ENCODE results near the gene HEPACAM2.

DNA sequence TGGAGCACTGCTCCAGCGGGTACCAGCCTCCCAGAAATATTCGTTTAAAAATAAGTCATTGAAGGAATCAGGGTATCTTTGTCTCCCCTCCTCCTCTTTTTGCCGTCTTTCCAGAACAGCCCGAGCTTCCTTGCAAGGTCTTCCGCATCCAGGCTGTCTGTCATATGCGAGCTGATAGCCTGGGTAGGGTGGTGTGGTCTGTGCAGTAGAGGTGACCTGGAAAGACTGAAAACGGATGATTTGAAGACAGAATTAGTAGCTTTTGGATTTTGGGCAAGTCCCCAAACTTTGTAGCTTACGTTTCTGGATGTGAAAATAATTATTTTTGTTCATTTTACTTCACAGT lies 6.4 kb upstream of the HEPACAM2 start:
- TF ChIP-seq, protein P1, sequence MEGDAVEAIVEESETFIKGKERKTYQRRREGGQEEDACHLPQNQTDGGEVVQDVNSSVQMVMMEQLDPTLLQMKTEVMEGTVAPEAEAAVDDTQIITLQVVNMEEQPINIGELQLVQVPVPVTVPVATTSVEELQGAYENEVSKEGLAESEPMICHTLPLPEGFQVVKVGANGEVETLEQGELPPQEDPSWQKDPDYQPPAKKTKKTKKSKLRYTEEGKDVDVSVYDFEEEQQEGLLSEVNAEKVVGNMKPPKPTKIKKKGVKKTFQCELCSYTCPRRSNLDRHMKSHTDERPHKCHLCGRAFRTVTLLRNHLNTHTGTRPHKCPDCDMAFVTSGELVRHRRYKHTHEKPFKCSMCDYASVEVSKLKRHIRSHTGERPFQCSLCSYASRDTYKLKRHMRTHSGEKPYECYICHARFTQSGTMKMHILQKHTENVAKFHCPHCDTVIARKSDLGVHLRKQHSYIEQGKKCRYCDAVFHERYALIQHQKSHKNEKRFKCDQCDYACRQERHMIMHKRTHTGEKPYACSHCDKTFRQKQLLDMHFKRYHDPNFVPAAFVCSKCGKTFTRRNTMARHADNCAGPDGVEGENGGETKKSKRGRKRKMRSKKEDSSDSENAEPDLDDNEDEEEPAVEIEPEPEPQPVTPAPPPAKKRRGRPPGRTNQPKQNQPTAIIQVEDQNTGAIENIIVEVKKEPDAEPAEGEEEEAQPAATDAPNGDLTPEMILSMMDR (IDR thresholded peaks at IDR 0.05), result no peak
- TF ChIP-seq POLR2A (IDR thresholded peaks at IDR 0.05), result no peak
- TF ChIP-seq POLR2AphosphoS5 (IDR thresholded peaks at IDR 0.05; ENCODE audit: insufficient read depth in 1 of 2, low read depth in 1 of 2), result no peak
